ENCODE data around the gene DPEP2. TPM values are rescaled to one million over a fixed set of nuclear protein-coding genes. Genes with fewer than 3 reads are reported as not detected.

The DPEP2 gene
- polyA plus RNA-seq, 3 donors: 117 to 235 (median 124) TPM

DNA sequence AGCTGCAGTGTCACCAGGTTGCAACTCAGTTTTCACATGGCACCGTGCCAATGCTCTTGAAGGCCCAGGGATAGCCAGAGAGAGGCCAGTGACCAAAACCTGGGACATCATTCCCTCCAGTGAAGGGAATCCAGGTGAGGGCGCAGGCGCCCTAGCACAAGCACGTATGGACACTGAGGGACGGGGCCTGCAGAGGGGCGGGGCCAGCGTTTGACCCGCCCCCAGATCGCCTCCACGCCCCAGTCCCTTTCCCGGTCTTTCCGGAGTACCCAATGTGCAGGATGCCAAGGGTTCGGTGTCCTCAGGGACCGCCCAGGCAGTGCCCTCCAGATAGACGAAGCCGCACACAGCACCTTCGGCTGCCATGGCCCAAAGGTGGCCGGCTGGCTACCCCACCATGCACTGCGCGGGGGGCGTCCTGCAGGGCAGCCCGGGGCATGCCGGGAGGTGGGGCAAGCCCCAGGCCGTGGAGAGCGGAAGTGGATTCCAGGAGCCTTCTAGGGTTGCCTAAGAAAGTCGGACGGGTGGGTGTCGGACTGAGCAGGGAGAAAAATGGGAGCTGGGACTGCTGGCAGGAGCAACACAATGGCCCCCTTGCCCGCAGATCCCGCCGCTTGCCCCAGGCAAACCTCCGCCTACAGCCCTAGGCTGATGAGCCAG is 35.5 kb downstream of the DPEP2 start:
- Histone ChIP-seq H3K36me3 (replicated peaks in 1 of 2; ENCODE audit: control insufficient read depth in 1 of 2, insufficient read depth in 2 of 2, low read length in 2 of 2) (peaks cover 34 to 52% of the 10 kb centered on the region in 2 donors), H3K27ac (ENCODE audit: low read depth in 1 of 2, low read length in 2 of 2) (no peak overlapping the region), H3K4me1 (ENCODE audit: control insufficient read depth in 1 of 2, insufficient read depth in 2 of 2, low read length in 2 of 2) (peaks cover 15 to 22% of the 10 kb centered on the region in 2 donors), H3K79me2 (ENCODE audit: insufficient read depth, low read length) (peaks cover 23% of the 10 kb centered on the region), H3K4me2 (replicated peaks; ENCODE audit: extremely low read depth, low read length, poor library complexity, severe bottlenecking) (no peak overlapping the region), H3K27me3 (ENCODE audit: control insufficient read depth in 2 of 2, insufficient read depth in 2 of 2, low read length in 2 of 2) (no peaks in the 10 kb centered on the region), H3K9ac (ENCODE audit: insufficient read depth, low read length, poor library complexity, severe bottlenecking) (no peak overlapping the region), H2AFZ (ENCODE audit: insufficient read depth, low read depth, low read length, poor library complexity, severe bottlenecking) (no peak overlapping the region), H3K9me3 (replicated peaks in 1 of 2; ENCODE audit: control insufficient read depth in 1 of 2, insufficient read depth in 1 of 2, low read length in 2 of 2) (no peaks in the 10 kb centered on the region), H4K20me1 (ENCODE audit: insufficient read depth, low read length) (peaks cover 47% of the 10 kb centered on the region), H3K4me3 (replicated peaks in 1 of 3; ENCODE audit: low read depth in 2 of 3, low read length in 3 of 3) (no peak overlapping the region)
- DNase-seq: no peak
- no peak overlapping the region for H3K27ac Mint-ChIP-seq
- H3K27me3 Mint-ChIP-seq (ENCODE audit: low read depth in 3 of 3): no peaks in the 10 kb centered on the region
- peaks cover 44 to 53% of the 10 kb centered on the region in 2 donors for H3K36me3 Mint-ChIP-seq
- no peaks in the 10 kb centered on the region for H3K9me3 Mint-ChIP-seq
- H3K4me3 Mint-ChIP-seq: no peak overlapping the region
- intact Hi-C loops (cut with micrococcal nuclease): no loop called here
- peaks cover 20% of the 10 kb centered on the region for H3K4me1 Mint-ChIP-seq
- TF ChIP-seq, protein P1, sequence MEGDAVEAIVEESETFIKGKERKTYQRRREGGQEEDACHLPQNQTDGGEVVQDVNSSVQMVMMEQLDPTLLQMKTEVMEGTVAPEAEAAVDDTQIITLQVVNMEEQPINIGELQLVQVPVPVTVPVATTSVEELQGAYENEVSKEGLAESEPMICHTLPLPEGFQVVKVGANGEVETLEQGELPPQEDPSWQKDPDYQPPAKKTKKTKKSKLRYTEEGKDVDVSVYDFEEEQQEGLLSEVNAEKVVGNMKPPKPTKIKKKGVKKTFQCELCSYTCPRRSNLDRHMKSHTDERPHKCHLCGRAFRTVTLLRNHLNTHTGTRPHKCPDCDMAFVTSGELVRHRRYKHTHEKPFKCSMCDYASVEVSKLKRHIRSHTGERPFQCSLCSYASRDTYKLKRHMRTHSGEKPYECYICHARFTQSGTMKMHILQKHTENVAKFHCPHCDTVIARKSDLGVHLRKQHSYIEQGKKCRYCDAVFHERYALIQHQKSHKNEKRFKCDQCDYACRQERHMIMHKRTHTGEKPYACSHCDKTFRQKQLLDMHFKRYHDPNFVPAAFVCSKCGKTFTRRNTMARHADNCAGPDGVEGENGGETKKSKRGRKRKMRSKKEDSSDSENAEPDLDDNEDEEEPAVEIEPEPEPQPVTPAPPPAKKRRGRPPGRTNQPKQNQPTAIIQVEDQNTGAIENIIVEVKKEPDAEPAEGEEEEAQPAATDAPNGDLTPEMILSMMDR (IDR thresholded peaks at IDR 0.05): no peak
- 92% methylated on average over 27 of the region's 32 CpGs for WGBS (ENCODE audit: insufficient coverage)

DNA sequence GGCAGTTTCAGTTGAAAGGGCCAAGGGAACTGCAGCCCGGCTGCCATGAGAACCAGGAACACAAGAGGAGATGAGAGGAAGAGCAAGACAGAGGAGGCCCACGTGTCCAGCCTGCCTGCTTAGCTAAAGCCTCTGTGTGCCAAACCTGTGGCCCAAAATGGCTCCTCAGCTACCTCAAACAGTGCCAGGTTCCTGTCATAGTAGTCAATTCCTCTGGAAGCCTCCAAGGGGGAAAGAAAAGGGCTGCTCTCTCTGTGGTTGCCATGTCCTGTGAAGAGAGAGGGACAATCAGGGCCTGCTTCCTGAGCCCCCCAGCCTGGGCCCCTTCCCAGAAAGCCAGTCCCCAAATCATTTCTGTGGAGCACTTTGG is 36.0 kb downstream of the DPEP2 start:
- WGBS (ENCODE audit: insufficient coverage): 91% methylated on average over 1 of the region's 2 CpGs

More for the DNA sequence above, 36.0 kb downstream of the DPEP2 start:
- Histone ChIP-seq H3K27ac (ENCODE audit: low read depth in 1 of 2, low read length in 2 of 2) (no peak overlapping the region), H3K36me3 (replicated peaks in 1 of 2; ENCODE audit: control insufficient read depth in 1 of 2, insufficient read depth in 2 of 2, low read length in 2 of 2) (peaks cover 38 to 57% of the 10 kb centered on the region in 2 donors), H3K4me2 (replicated peaks; ENCODE audit: extremely low read depth, low read length, poor library complexity, severe bottlenecking) (no peak overlapping the region), H3K27me3 (ENCODE audit: control insufficient read depth in 2 of 2, insufficient read depth in 2 of 2, low read length in 2 of 2) (no peaks in the 10 kb centered on the region), H3K4me1 (ENCODE audit: control insufficient read depth in 1 of 2, insufficient read depth in 2 of 2, low read length in 2 of 2) (peaks cover 15 to 19% of the 10 kb centered on the region in 2 donors), H3K9ac (ENCODE audit: insufficient read depth, low read length, poor library complexity, severe bottlenecking) (no peak overlapping the region), H4K20me1 (ENCODE audit: insufficient read depth, low read length) (peaks cover 47% of the 10 kb centered on the region), H2AFZ (ENCODE audit: insufficient read depth, low read depth, low read length, poor library complexity, severe bottlenecking) (no peak overlapping the region), H3K4me3 (replicated peaks in 1 of 3; ENCODE audit: low read depth in 2 of 3, low read length in 3 of 3) (no peak overlapping the region), H3K9me3 (replicated peaks in 1 of 2; ENCODE audit: control insufficient read depth in 1 of 2, insufficient read depth in 1 of 2, low read length in 2 of 2) (no peaks in the 10 kb centered on the region), H3K79me2 (ENCODE audit: insufficient read depth, low read length) (peaks cover 23% of the 10 kb centered on the region)
- H3K27ac Mint-ChIP-seq: no peak overlapping the region
- peaks cover 20% of the 10 kb centered on the region for H3K4me1 Mint-ChIP-seq
- DNase-seq: no peak
- no peak overlapping the region for H3K4me3 Mint-ChIP-seq
- H3K27me3 Mint-ChIP-seq (ENCODE audit: low read depth in 3 of 3): no peaks in the 10 kb centered on the region
- peaks cover 49 to 58% of the 10 kb centered on the region in 2 donors for H3K36me3 Mint-ChIP-seq
- H3K9me3 Mint-ChIP-seq: no peaks in the 10 kb centered on the region
- TF ChIP-seq, protein P1 (IDR thresholded peaks at IDR 0.05): no peak
- intact Hi-C loops (cut with micrococcal nuclease): no loop called here
